ENCODE results near the gene TUBA3D. TPM values are rescaled to one million over a fixed set of nuclear protein-coding genes. Genes with fewer than 3 reads are reported as not detected.
A peak's percentile ranks its signal among the peaks of the same experiment; 100 is the strongest.
"Not testable (repeated sequence)": the region's sequence is repeated elsewhere in the genome, so short reads cannot be mapped to it uniquely, and the experiment has no call there.

Gene TUBA3D
- total RNA-seq, 1 donor from 2014 or later: 0.15 TPM

- ATAC-seq; DNase-seq (ENCODE audit: low spot score): not testable (repeated sequence)
Measured at GRCh38 chr2:131511291-131511968, 35.5 kb downstream of the TUBA3D start.

GRCh38 chr2:131511969-131512870 lies 36.3 kb downstream of the TUBA3D start:
- DNase-seq (ENCODE audit: low spot score); ATAC-seq: not testable (repeated sequence)

DNA sequence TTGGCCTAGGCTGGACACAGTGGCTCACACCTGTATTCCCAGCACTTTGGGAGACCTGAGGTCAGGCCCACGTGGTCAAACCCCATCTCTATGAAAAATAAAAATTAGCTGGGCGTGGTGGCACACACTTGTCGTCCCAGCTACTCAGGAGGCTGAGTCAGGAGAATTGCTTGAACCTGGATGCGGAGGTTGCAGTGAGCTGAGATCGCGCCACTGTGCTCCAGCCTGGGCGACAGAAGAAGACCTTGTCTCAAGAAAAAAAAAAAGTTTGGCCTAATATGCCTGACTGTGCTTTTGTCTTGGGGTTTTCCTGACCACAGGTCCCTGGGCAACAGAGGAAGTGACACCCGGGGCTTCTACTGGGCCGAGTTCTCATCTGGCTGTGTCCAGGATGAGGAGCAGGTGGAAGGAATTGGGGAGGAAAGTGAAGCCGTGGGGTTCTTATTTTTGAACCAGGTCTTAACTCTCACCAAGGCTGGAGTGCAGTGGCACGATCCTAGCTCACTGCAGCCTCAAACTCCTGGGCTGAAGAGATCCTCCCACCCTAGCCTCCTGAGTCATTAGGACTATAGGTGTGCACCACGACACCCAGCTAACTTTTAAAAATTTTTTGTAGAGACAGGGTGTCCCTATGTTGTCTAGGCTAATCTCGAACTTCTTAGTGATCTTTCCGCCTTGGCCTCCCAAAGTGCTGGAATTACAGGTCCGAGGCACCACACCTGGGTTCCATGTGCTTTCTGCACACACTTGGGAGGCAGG lies 38.7 kb downstream of the TUBA3D start:
- DNase-seq (ENCODE audit: low spot score): not testable (repeated sequence)

DNA sequence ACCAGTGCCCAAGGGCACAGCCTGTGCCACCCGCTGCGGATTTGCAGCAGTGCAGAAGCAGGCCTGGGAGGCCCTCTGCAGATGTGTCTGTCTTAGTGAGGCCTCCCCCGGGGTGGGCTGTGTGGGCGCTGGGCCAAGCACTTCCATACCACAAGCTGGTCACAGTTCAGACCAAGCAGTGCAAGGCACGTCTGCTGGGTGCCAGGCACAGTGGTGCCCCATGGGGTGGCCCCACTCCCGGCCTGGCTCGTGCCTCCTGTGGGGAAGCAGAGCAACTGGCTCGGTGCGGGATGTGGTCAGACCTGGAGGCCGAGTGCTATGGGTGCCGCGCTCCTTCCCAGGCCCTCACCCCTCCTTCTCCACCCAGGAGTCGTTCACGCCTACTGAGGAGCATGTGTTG lies 39.3 kb downstream of the TUBA3D start:
- ATAC-seq; DNase-seq (ENCODE audit: low spot score): not testable (repeated sequence)

More for the DNA sequence above, 38.7 kb downstream of the TUBA3D start:
- not testable (repeated sequence) for ATAC-seq

GRCh38 chr2:131516011-131516410 lies 40.1 kb downstream of the TUBA3D start:
- DNase-seq (ENCODE audit: low spot score) (no peak), ATAC-seq (no peak)

GRCh38 chr2:131516621-131517020 lies 40.7 kb downstream of the TUBA3D start:
- not testable (repeated sequence) for DNase-seq (ENCODE audit: low spot score)
- peak; percentile 27 for ATAC-seq

GRCh38 chr2:131517106-131517831 lies 41.4 kb downstream of the TUBA3D start:
- ATAC-seq (no peak), DNase-seq (ENCODE audit: low spot score) (no peak)

DNA sequence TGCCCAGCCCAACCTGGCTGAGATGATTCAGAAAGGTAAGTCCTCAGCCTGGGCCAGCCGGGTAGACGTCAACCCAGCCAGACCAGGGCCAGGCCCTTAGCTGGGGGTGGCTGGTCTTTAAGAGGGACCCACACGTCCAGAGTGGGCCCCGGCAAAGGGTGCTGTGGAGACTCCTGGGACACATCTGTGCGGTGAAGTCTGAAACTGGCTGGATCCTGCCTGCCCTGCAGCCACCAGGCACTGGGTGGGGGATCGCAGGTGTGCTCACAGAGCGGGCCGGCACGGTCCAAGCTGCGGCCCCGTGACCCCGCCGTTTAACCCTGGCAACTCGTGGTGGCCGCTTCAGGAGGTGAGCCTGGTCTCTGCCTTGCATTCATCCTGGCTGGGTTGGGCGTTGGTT lies 41.9 kb downstream of the TUBA3D start:
- DNase-seq (ENCODE audit: low spot score); ATAC-seq: not testable (repeated sequence)

DNA sequence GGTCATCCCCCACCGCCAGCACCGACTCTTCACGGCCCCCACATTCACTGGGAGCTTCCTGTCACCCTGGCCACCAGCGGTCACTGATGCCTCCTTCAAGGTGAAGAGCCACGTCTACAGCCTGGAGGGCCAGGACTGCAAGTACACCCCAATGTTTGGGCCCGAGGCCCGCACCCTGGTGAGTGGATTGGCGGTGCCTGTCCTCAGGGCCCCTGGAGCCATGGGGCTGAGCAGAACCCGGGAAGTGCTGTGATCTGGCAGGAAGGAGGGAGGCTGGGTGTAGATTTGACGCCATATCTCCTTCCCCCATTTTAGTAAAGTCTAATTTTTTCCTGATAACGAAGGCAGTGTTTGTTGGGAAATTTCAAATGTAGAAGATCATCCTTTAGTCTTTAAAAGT lies 42.6 kb downstream of the TUBA3D start:
- not testable (repeated sequence) for ATAC-seq; DNase-seq (ENCODE audit: low spot score)

- no peak for ATAC-seq
- no peak for DNase-seq (ENCODE audit: low spot score)
Measured at GRCh38 chr2:131519466-131519865, 43.5 kb downstream of the TUBA3D start.

GRCh38 chr2:131519871-131520470 lies 44.1 kb downstream of the TUBA3D start:
- not testable (repeated sequence) for ATAC-seq; DNase-seq (ENCODE audit: low spot score)

GRCh38 chr2:131520526-131520925 lies 44.6 kb downstream of the TUBA3D start:
- ATAC-seq: no peak
- DNase-seq (ENCODE audit: low spot score): no peak

GRCh38 chr2:131521524-131521923 lies 45.6 kb downstream of the TUBA3D start:
- not testable (repeated sequence) for DNase-seq (ENCODE audit: low spot score); ATAC-seq

GRCh38 chr2:131521961-131522781 lies 46.3 kb downstream of the TUBA3D start:
- ATAC-seq (no peak), DNase-seq (ENCODE audit: low spot score) (no peak)

DNA sequence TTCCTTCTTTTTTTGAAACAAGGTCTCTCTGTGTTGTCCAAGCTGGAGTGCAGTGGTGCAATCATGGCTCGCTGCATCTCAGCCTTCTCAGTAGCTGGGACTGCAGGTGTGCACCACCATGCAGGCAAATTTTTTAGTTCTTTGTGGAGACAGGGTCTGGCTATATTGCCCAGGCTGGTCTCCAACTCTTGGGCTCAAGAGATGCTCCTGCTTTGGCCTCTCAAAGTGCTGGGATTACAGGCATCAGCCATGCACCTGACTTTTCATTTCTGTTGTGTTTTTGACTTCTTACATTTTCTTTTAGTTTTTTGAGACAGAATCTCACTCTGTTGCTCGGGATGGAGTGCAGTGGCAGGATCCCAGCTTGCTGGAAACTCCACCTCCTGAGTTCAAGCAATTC lies 49.3 kb downstream of the TUBA3D start:
- not testable (repeated sequence) for ATAC-seq
- DNase-seq (ENCODE audit: low spot score): peak; percentile 14

- peak; percentile 59 for DNase-seq (ENCODE audit: low spot score)
Measured at GRCh38 chr2:131527131-131528001, 51.4 kb downstream of the TUBA3D start, which contains the start of gene CCDC74A. Gene CCDC74A (plus strand): TSS chr2:131527888. CDS start chr2:131527971, 83 bp downstream.

GRCh38 chr2:131528981-131529863 lies 53.3 kb downstream of the TUBA3D start:
- peak; percentile 36 for DNase-seq (ENCODE audit: low spot score)
- not testable (repeated sequence) for ATAC-seq

More at GRCh38 chr2:131527131-131528001, 51.4 kb downstream of the TUBA3D start, which contains the start of gene CCDC74A:
- ATAC-seq: peak; percentile 88
